Suppressor macrophage treated with lipopolysaccharide for 4 hours (primary cell): ENCODE data around the gene MAN2C1.
"Not testable (repeated sequence)": the region's sequence is repeated elsewhere in the genome, so short reads cannot be mapped to it uniquely, and the experiment has no call there.

Experiments used
- DNase-seq: peaks from one replicate; pipeline ENCODE4 v3.0.0-alpha.2; 2020

The MAN2C1 gene

GRCh38 chr15:75360856-75361255, 7.6 kb downstream of the MAN2C1 start:
- no peak for DNase-seq

- DNase-seq, result no peak
Observed at GRCh38 chr15:75360391-75360790, 8.0 kb downstream of the MAN2C1 start.

GRCh38 chr15:75359537-75360250, 8.7 kb downstream of the MAN2C1 start:
- DNase-seq, result no peak

GRCh38 chr15:75358771-75359536, 9.5 kb downstream of the MAN2C1 start:
- no peak for DNase-seq

- no peak for DNase-seq
Observed at GRCh38 chr15:75357976-75358673, 10.3 kb downstream of the MAN2C1 start.

GRCh38 chr15:75356517-75356916, 11.9 kb downstream of the MAN2C1 start:
- DNase-seq, result no peak

GRCh38 chr15:75356006-75356405, 12.4 kb downstream of the MAN2C1 start:
- DNase-seq, result no peak

GRCh38 chr15:75355369-75355768, 13.0 kb downstream of the MAN2C1 start:
- DNase-seq, result no peak

- no peak for DNase-seq
Observed at GRCh38 chr15:75354454-75354853, 14.0 kb downstream of the MAN2C1 start.

- DNase-seq, result no peak
Observed at GRCh38 chr15:75353604-75354003, 14.8 kb downstream of the MAN2C1 start.

GRCh38 chr15:75352186-75353080, 16.0 kb downstream of the MAN2C1 start:
- no peak for DNase-seq

- DNase-seq, result no peak
Observed at GRCh38 chr15:75350601-75351361, 17.6 kb downstream of the MAN2C1 start.

GRCh38 chr15:75349851-75350588, 18.4 kb downstream of the MAN2C1 start:
- peak; percentile 11 for DNase-seq

- DNase-seq, result not testable (repeated sequence)
Observed at GRCh38 chr15:75349351-75349669, 19.1 kb downstream of the MAN2C1 start.

GRCh38 chr15:75348562-75349350, 19.7 kb downstream of the MAN2C1 start:
- no peak for DNase-seq

- DNase-seq, result peak; percentile 13
Observed at GRCh38 chr15:75348034-75348561, 20.3 kb downstream of the MAN2C1 start.

- peak; percentile 20 for DNase-seq
Observed at GRCh38 chr15:75347222-75348033, 21.0 kb downstream of the MAN2C1 start.

GRCh38 chr15:75346796-75347221, 21.6 kb downstream of the MAN2C1 start, which contains the start of gene NEIL1:
NEIL1 (plus strand) TSS chr15:75347039; CDS start chr15:75348906, 1,867 bp downstream.
- peak; percentile 9 for DNase-seq

GRCh38 chr15:75343953-75344352, 24.5 kb downstream of the MAN2C1 start:
- peak; percentile 9 for DNase-seq
